NK-92 treated with Interleukin-12 subunit alpha and Interleukin-12 subunit beta, amount 100 ng/mL, for 24 hours (cell line): ENCODE results near the gene IL11.

Source experiments
- DNase-seq: peaks from one replicate; lab custom pipeline; 2025; lab: John Stamatoyannopoulos, UW

Gene IL11

DNA sequence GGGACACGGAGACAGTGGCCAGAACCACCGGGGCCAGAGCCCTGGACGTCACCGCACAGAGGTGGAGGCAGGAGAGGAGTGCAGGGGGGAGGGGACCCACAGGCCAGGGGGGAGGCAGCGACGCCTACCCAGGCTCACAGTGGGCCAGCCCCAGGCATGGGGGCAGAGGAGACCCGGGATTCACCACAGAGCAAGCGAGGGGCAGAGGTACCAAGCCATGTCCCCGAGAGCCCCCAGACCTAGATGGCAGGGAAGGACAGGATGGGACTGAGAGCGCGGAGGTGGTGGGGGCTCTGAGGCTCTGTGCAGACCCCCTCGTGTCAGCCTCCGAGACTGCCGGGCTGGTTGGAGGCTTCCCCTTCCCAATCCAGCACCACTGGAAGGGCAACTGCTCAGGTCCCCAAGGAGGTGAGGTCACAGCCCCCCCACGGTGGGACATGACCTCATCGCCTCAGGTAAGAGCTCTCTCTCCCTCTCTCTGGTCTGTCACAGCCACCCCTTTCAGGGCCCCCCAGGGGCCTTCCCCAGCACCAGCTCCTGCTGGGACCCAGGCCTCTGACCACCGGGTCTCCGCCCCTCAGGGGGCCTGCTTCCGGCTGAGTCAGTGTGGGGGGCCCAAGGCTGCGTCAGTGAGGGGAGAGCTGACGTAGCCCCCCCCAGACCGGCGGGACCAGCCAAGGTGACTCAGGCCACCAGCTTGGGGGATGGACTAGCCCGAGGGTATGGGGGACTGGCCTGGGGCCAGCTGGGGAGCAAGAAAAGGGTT lies 2.2 kb upstream of the IL11 start:
- DNase-seq: no peak

GRCh38 chr19:55369653-55370304 lies 484 bp downstream of the IL11 start:
- DNase-seq: no peak

- no peak for DNase-seq
These were observed 1.3 kb downstream of the IL11 start for GRCh38 chr19:55368701-55369563.

DNA sequence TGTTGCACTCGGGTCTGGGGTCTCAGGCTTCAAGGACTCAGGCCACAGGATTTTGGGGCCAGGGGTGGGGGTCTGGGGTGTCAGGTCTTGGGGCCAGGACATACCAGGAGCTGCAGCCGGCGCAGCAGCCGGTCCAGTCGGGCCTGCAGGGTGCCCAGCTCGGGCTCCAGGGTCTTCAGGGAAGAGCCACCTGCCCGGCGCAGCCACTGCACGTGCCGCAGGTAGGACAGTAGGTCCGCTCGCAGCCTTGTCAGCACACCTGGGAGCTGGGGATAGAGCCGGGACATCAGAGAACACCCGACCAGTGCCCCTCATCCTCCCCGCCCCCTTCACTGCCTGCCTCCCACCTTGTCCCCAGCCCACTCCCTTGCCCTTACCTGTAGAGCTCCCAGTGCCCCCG lies 2.2 kb downstream of the IL11 start:
- DNase-seq: no peak

- no peak for DNase-seq
These were observed 3.5 kb downstream of the IL11 start for GRCh38 chr19:55366790-55367189.

DNA sequence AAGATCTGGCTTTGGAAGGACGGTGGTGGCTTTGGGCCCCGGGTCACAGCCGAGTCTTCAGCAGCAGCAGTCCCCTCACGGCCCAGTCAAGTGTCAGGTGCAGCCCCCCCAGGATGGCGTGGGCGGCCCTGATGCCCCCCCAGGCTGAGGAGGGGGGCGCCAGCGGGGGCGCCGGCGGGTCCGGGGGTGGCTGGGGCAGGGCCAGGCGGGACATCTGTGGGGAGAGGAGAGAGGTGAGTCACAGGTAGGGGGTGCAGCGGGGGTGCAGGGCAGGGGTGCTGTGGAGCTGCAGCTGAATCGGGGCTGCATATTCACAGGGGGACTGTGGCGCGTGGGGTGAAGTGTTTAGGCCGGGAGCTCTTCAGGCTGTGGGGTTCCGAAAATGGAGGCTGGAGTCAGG lies 4.3 kb downstream of the IL11 start:
- no peak for DNase-seq

DNA sequence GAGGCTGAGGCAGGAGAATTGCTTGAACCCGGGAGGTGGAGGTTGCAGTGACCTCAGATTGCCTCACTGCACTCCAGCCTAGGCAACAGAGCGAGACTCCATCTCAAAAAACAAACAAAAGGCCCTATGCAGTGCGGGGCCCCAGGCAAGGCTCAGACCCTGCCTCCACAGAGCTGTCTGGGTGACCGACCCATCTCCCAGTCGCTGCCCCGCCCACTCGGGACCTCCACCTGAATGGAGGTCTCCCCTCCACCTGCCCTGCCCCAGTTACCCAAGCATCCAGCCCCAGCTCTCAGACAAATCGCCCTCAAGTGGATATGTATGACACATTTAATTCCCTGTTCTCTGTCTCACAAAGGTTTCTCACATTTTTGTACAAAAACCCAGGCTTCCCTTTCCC lies 5.0 kb downstream of the IL11 start:
- DNase-seq: no peak

DNA sequence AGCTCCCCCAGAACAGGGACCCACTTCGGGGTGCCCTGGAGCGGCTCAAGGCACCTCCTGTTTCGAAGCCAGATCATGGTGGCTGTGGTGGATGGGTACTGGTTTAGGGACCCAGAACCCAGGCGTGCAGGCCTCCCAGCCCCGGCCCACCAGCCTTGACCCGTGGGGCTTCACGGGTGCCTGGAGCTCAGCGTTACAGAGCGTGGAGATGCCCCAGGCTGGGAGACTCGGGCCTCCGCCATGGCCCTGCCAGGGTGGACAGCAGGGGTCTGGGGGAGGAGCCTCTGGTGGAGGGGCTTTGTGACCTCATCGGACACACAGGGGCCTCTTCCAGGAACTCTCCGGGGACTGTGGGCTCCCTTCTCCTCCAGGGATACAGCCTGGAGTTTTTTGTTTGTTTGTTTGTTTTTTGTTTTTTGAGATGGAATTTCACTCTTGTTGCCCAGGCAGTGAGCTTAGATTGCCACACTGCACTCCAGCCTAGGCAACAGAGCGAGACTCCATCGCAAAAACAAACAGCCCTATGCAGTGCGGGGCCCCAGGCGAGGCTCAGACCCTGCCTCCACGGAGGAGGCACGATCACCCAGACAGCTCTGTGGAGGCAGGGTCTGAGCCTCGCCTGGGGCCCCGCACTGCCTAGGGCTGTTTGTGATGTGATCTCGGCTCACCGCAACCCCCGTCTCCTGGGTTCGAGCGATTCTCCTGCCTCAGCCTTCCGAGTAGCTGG lies 7.1 kb downstream of the IL11 start, which contains the start of gene GARIN5B:
GARIN5B (minus strand) TSS at position 271 of the 727 bp plus-strand sequence; CDS start at position 77, 194 bp downstream.
- no peak for DNase-seq

DNA sequence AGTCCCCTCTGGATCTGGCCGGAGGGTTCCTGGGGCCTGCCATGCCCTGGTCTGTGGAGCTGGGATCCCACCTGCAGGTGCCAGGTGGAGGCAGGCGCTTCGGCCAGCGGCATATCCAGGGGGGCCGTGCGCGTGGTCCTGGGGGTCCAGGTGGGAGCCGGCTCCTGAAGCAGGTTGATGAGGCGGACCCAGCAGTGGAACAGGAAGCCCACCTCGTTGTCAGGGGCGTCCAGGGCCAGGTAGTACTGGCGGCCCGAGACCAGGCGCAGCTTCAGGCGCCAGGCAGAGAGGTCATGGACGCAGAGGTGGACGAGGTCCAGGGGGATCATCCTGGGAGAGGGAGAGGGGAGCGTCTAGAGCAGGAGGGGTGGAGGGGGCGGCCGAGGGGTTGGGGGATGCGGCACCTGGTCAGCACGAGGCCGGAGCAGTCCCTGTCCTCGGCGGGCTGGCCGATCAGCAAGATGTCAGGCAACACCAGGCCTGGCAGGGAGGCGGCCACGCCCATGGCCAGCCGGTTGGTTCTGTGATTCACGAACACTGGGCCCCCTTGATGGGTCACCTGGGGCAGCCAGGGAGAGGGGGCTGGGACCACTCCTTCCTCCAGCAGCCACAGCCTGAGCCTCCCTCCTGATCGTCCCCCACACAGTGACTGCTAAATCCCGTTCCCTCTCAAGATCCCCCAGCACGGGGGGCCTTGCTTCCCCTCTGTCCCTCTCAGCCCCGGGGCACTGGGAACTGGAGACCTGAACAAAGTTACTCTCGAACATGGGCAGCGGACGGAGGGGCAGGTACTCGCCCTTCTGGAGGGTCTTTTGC lies 7.9 kb downstream of the IL11 start:
- DNase-seq: no peak

DNA sequence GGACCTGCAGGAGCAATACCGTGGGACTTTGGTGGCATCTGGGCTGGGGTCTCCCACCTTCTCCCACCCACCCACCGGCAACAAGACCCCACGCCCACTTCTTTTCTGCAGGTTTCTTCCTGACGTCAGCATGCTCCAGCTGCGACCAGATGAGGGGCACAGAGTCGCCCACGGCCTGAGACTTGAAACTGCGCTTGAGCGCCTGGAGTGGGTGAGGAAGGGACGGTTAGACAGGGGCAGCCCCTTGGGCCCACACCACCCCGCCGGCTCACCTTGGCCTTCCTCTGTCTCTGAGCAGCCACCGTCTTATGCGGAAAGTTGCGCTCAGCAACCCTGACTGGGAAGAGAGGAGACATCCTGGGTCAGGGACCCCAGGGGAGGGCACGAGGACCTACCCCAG lies 9.4 kb downstream of the IL11 start:
- no peak for DNase-seq

- DNase-seq: no peak
These were observed 11.0 kb downstream of the IL11 start for GRCh38 chr19:55358943-55359908.

DNA sequence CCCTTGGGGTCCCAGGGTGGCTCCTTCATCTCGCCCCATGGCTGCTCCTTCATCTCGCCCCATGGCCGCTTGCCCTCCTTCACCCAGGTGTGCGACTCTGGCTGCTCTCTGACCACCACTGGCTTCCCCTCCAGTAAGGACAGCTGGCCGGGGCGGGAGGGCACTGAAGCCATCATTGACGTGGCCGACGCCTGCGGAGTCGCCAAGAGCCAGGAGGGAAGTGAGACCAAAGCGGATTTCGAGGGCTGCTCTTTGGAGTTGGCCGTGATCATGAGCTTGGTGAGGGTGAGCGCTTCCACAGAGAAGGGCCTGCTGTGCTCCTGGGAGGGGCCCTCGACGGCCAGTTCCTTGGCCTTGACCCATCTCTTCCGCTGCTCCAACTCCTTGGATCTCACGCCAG lies 11.8 kb downstream of the IL11 start:
- DNase-seq: no peak

DNA sequence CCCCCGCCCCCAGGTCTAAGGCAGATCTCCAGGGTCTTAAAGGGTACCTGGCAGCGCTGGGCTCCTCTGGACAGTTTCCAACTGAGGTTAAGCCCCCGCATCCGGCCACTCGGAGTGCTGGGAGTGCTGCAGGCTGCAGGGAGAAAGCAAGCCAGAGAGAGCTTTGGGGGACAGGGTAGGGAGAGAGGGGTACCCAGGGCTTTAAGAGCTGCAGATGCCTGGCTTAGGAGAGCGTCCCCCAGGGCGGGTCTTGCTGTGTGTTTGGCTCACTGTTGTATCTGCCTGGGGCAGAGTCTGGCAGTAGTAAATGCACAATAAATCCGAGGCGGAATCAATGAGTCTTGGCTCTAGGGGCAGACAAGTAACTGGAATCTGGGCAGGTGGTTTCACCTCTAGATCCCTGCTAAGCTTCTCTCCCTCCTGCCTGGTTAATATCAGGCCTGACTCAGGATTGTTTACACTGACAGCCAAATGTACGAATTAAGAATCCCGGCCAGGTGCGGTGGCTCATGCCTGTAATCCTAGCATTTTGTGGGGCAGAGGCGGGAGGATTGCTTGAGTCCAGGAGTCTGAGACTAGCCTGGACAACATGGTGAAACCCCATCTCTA lies 14.9 kb downstream of the IL11 start:
- no peak for DNase-seq

DNA sequence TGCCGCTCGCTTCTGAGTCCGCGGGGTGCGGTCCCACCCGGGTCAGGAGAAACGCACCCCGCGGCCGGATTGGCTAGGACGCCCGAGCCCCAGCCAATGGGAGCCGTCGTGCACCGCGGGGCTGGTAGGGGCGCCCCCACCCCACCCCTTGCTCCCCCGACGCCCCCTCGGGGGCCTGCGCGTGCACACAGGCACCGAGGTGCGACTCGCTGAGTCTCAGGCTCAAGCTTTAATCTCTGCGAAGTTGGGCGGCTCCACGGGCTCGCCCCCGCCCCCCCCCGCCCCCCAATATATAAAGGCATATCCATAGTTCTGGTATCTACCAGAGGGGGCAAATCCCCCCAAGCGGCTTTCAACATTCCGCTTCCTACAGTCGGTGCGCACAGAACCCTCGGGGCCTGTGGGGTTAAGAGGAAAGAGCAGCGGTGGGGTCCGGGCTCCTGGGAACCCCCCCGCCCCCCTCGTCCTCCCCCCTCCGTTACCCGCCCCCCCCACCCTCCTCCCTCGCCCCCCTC lies 15.5 kb downstream of the IL11 start, which contains the start of gene COX6B2:
COX6B2 (minus strand) TSS at position 22 of the 515 bp plus-strand sequence. CDS start 198 bp downstream, outside the sequence.
- DNase-seq: no peak

GRCh38 chr19:55353803-55354697 lies 16.2 kb downstream of the IL11 start:
- no peak for DNase-seq

GRCh38 chr19:55353356-55353802 lies 16.9 kb downstream of the IL11 start:
- DNase-seq: no peak

DNA sequence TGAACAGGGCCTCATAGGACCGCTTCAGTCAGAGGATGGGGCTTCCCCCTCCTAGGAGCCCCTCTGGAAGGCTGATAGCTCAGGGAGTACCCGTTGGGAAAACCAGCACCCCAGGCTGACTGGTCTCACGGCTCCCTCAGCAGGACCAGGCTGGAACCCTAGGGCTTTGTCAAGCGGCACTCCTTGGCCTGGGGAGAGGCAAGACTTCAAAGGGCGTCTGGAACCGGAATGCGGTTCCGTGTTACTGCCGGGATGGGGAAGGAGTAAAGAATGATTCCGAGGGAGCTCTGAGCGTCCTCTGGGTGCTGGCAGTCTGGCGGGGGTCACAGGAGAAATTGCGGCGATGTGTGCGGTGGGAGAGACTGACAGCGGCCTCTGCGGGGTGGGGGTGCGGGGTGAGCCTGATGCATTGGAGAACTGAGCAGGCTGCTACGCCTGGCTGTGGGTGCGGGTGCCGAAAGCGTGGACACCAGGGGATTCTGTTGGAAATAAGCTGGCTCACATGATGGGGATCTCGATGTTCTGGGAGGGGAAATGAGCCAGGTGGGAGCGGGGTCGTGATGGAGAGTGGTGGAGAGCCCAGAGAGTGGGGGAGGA lies 17.6 kb downstream of the IL11 start:
- DNase-seq: no peak

DNA sequence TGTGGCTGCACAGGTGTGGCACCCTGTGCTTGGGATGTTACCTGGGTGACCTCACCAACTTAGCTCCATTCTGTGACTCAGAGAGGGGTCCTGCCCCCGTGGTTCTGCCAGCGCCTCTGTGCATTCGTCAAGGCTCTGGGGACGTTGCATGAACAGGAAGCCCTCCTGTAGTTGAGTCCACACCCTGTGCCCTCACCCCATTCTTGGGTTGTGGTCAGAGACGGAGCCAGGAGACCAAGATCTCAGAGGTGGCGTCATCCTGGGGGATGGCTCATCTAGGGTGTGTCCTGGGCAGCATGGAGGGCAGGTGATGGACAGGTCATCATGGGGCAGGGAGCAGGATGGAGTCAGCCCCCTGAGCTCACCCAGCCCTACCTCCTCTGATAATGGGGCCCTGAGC lies 18.2 kb downstream of the IL11 start:
- no peak for DNase-seq
